ENCODE results near the gene TADA3.
"Not testable (repeated sequence)": the region's sequence is repeated elsewhere in the genome, so short reads cannot be mapped to it uniquely, and the experiment has no call there.

The TADA3 gene

GRCh38 chr3:9782770-9783169 lies 9.5 kb downstream of the TADA3 start:
- DNase-seq: no peak

GRCh38 chr3:9781978-9782603 lies 10.2 kb downstream of the TADA3 start:
- DNase-seq: no peak

GRCh38 chr3:9781551-9781950 lies 10.7 kb downstream of the TADA3 start:
- DNase-seq: no peak

GRCh38 chr3:9780910-9781309 lies 11.4 kb downstream of the TADA3 start:
- DNase-seq: no peak

- no peak for DNase-seq
These were observed 11.8 kb downstream of the TADA3 start for GRCh38 chr3:9780458-9780812.

- DNase-seq: no peak
These were observed 12.4 kb downstream of the TADA3 start for GRCh38 chr3:9779721-9780457.

- DNase-seq: no peak
These were observed 13.1 kb downstream of the TADA3 start for GRCh38 chr3:9779075-9779593.

GRCh38 chr3:9778143-9779074 lies 13.9 kb downstream of the TADA3 start:
- DNase-seq: no peak

- no peak for DNase-seq
These were observed 14.6 kb downstream of the TADA3 start for GRCh38 chr3:9777694-9778021.

GRCh38 chr3:9776896-9777693 lies 15.2 kb downstream of the TADA3 start:
- DNase-seq: no peak

GRCh38 chr3:9771007-9771406 lies 21.3 kb downstream of the TADA3 start:
- DNase-seq: not testable (repeated sequence)

- no peak for DNase-seq
These were observed 21.9 kb downstream of the TADA3 start for GRCh38 chr3:9770276-9770812.

- no peak for DNase-seq
These were observed 22.6 kb downstream of the TADA3 start, which contains the start of gene CAMK1 for GRCh38 chr3:9769426-9770275. Gene CAMK1 (minus strand): TSS chr3:9769947. CDS start chr3:9767749, 2,198 bp downstream.

GRCh38 chr3:9769012-9769411 lies 23.3 kb downstream of the TADA3 start:
- no peak for DNase-seq

- DNase-seq: no peak
These were observed 24.0 kb downstream of the TADA3 start for GRCh38 chr3:9768141-9768775.

- DNase-seq: no peak
These were observed 24.9 kb downstream of the TADA3 start for GRCh38 chr3:9767418-9767817.

GRCh38 chr3:9765865-9766264 lies 26.4 kb downstream of the TADA3 start:
- DNase-seq: no peak

GRCh38 chr3:9762871-9763270 lies 29.4 kb downstream of the TADA3 start:
- DNase-seq: no peak

GRCh38 chr3:9761919-9762318 lies 30.4 kb downstream of the TADA3 start:
- DNase-seq: no peak

GRCh38 chr3:9760779-9761505 lies 31.3 kb downstream of the TADA3 start:
- DNase-seq: no peak
